WTC11 (cell line): ENCODE results near the gene LMTK2. TPM values are rescaled to one million over a fixed set of nuclear protein-coding genes. Genes with fewer than 3 reads are reported as not detected.

Experiments
- ATAC-seq: fragments of 200-7000 bp; cut with Tn5 transposase; 2 replicates; pipeline ENCODE4 v1.10.0; 2021; ENCODE audit warnings: mild to moderate bottlenecking, moderate library complexity
- CTCF ChIA-PET: fragments of 300-600 bp; sonication (Branson Sonifier 250); formaldehyde crosslinking; loops from one replicate; lab custom pipeline; 2021; ENCODE audit warnings: antibody characterized with exemption; lab: Charles Lee
- POLR2A ChIA-PET: fragments of 350-600 bp; sonication (Branson Sonifier 250); formaldehyde crosslinking; loops from one replicate; lab custom pipeline; 2021; ENCODE audit warnings: antibody characterized with exemption; lab: Charles Lee
- DNase-seq: peaks from one replicate; pipeline ENCODE4 v3.0.0; 2021; ENCODE audit warnings: low spot score
- H3K27ac Mint-ChIP-seq: 2 replicates; pipeline ENCODE4 v1.8.0; 2021; ENCODE audit warnings: mixed read lengths
- H3K27me3 Mint-ChIP-seq: 2 replicates; pipeline ENCODE4 v1.8.0; 2021; ENCODE audit warnings: low read depth, mild to moderate bottlenecking, moderate library complexity, mixed read lengths
- H3K36me3 Mint-ChIP-seq: 2 replicates; pipeline ENCODE4 v1.8.0; 2021; ENCODE audit warnings: mixed read lengths
- H3K4me1 Mint-ChIP-seq: 2 replicates; pipeline ENCODE4 v1.8.0; 2022; ENCODE audit warnings: mixed read lengths
- H3K4me3 Mint-ChIP-seq: 2 replicates; pipeline ENCODE4 v1.8.0; 2021; ENCODE audit warnings: mild to moderate bottlenecking, moderate library complexity, mixed read lengths
- H3K9me3 Mint-ChIP-seq: 2 replicates; pipeline ENCODE4 v1.8.0; 2021; ENCODE audit warnings: mixed read lengths
- ATF2 ChIP-seq: sonication (generic); formaldehyde crosslinking; IDR thresholded peaks from 2 replicates; pipeline ENCODE4 v1.8.1; 2022; ENCODE audit warnings: low read depth, missing genetic modification reagents, borderline replicate concordance
- E2F4 ChIP-seq: sonication (generic); formaldehyde crosslinking; IDR thresholded peaks from 2 replicates; pipeline ENCODE4 v1.8.1; 2022; ENCODE audit warnings: low read depth, mild to moderate bottlenecking, moderate library complexity, missing genetic modification reagents, borderline replicate concordance
- E2F5 ChIP-seq: sonication (generic); formaldehyde crosslinking; IDR thresholded peaks from 2 replicates; pipeline ENCODE4 v1.8.1; 2022; ENCODE audit warnings: mild to moderate bottlenecking, moderate library complexity, missing genetic modification reagents
- ELF4 ChIP-seq: sonication (generic); formaldehyde crosslinking; IDR thresholded peaks from 2 replicates; pipeline ENCODE4 v1.8.1; 2022; ENCODE audit warnings: low read depth, mild to moderate bottlenecking, moderate library complexity, missing genetic modification reagents
- FOXK1 ChIP-seq: sonication (generic); formaldehyde crosslinking; IDR thresholded peaks from 2 replicates; pipeline ENCODE4 v1.8.0; 2022; ENCODE audit warnings: mild to moderate bottlenecking, moderate library complexity, missing genetic modification reagents
- GTF2I ChIP-seq: fragments of 250-450 bp; sonication (Bioruptor Pico); conservative IDR thresholded peaks from 2 replicates; pipeline ENCODE4 v1.4.0; 2021; ENCODE audit warnings: mild to moderate bottlenecking
- JUN ChIP-seq: sonication (generic); formaldehyde crosslinking; IDR thresholded peaks from 2 replicates; pipeline ENCODE4 v1.8.0; 2023; ENCODE audit warnings: mild to moderate bottlenecking, missing genetic modification reagents
- PRDM15 ChIP-seq: sonication (generic); formaldehyde crosslinking; IDR thresholded peaks from 2 replicates; pipeline ENCODE4 v1.8.0; 2022; ENCODE audit warnings: missing genetic modification reagents
- ZNF121 ChIP-seq: sonication (generic); formaldehyde crosslinking; IDR thresholded peaks from 2 replicates; pipeline ENCODE4 v1.8.0; 2023; ENCODE audit warnings: missing genetic modification reagents
- ZNF219 ChIP-seq: sonication (generic); formaldehyde crosslinking; IDR thresholded peaks from 2 replicates; pipeline ENCODE4 v1.8.0; 2023; ENCODE audit warnings: missing genetic modification reagents, mild to moderate bottlenecking, borderline replicate concordance
- ZNF281 ChIP-seq: sonication (generic); formaldehyde crosslinking; IDR thresholded peaks from 2 replicates; pipeline ENCODE4 v1.8.0; 2023; ENCODE audit warnings: mild to moderate bottlenecking, missing genetic modification reagents
- ZNF317 ChIP-seq: sonication (generic); formaldehyde crosslinking; IDR thresholded peaks from 2 replicates; pipeline ENCODE4 v1.8.1; 2023; ENCODE audit warnings: low read depth, mild to moderate bottlenecking, moderate library complexity, missing genetic modification reagents, borderline replicate concordance
- ZNF425 ChIP-seq: fragments of 250-450 bp; sonication (Bioruptor Pico); conservative IDR thresholded peaks from 2 replicates; pipeline ENCODE4 v1.9.0; 2021; ENCODE audit warnings: mild to moderate bottlenecking
- total RNA-seq: library from RNA; stranded (reverse); gene quantifications from 3 replicates; pipeline ENCODE4 v1.2.3, GENCODE V29; 2021

The LMTK2 gene
- total RNA-seq, 1 experiment from 2014 or later: 24.3 TPM

- no peak for TF ChIP-seq PRDM15
- TF ChIP-seq ZNF121 (CRISPR knock-in tag): no peak
- no peak for TF ChIP-seq FOXK1 (CRISPR knock-in tag)
- TF ChIP-seq ATF2 (CRISPR knock-in tag): no peak
- TF ChIP-seq ZNF219 (CRISPR knock-in tag): no peak
- no peak for TF ChIP-seq E2F5
These were observed 15.1 kb upstream of the LMTK2 start (continued) for GRCh38 chr7:98091523-98091922.

GRCh38 chr7:98097042-98097645 is 9.5 kb upstream of the LMTK2 start:
- peaks cover 66% of the 10 kb centered on the region for H3K9me3 Mint-ChIP-seq

GRCh38 chr7:98100088-98100487 is 6.6 kb upstream of the LMTK2 start:
- ChIA-PET CTCF (no interaction called here), POLR2A (no interaction called here)
- 0 out of 2 replicates have a peak, but pooled peaks have one; percentile 51 for TF ChIP-seq GTF2I (CRISPR knock-in tag)
- no peak for TF ChIP-seq ZNF281
- H3K4me3 Mint-ChIP-seq: no peak overlapping the region
- peaks cover 65% of the 10 kb centered on the region for H3K9me3 Mint-ChIP-seq
- ATAC-seq (no peak), DNase-seq (no peak)
- H3K4me1 Mint-ChIP-seq: no peaks in the 10 kb centered on the region
- H3K27ac Mint-ChIP-seq: no peak overlapping the region
- H3K36me3 Mint-ChIP-seq: peaks cover 40% of the 10 kb centered on the region
- peaks cover 13% of the 10 kb centered on the region for H3K27me3 Mint-ChIP-seq

More at GRCh38 chr7:98097042-98097645, 9.5 kb upstream of the LMTK2 start:
- ATAC-seq (no peak), DNase-seq (no peak)
- TF ChIP-seq JUN (CRISPR knock-in tag): no peak
- TF ChIP-seq ZNF317 (CRISPR knock-in tag): peak; percentile 98
- no peak overlapping the region for H3K27ac Mint-ChIP-seq
- POLR2A ChIA-PET: interaction anchor here (0.6 kb wide), 1 partner anchor 785 kb away, joined by 3 read pairs; no protein-coding TSS in a partner anchor
- no peak overlapping the region for H3K4me3 Mint-ChIP-seq
- H3K36me3 Mint-ChIP-seq: peaks cover 40% of the 10 kb centered on the region
- CTCF ChIA-PET: interaction anchor here (1.0 to 1.4 kb wide), 3 partner anchors 9 to 76 kb away, joined by 3 to 4 read pairs (median 4); no protein-coding TSS in a partner anchor
- H3K27me3 Mint-ChIP-seq: peaks cover 13% of the 10 kb centered on the region
- H3K4me1 Mint-ChIP-seq: no peaks in the 10 kb centered on the region

- DNase-seq (no peak), ATAC-seq (no peak)
- Mint-ChIP-seq H3K4me1 (peaks cover 2% of the 10 kb centered on the region; the same call in 1 of the 2 replicates), H3K36me3 (peaks cover 36% of the 10 kb centered on the region), H3K27ac (no peak overlapping the region), H3K27me3 (peaks cover 13% of the 10 kb centered on the region), H3K4me3 (no peak overlapping the region), H3K9me3 (peaks cover 46% of the 10 kb centered on the region)
- ChIA-PET CTCF (no interaction called here), POLR2A (no interaction called here)
- no peak for TF ChIP-seq E2F4 (CRISPR knock-in tag)
- TF ChIP-seq ZNF281: no peak
- TF ChIP-seq ZNF425 (CRISPR knock-in tag): no peak
- TF ChIP-seq ELF4 (CRISPR knock-in tag): no peak
- TF ChIP-seq GTF2I (CRISPR knock-in tag): no peak
These were observed 4.5 kb upstream of the LMTK2 start for GRCh38 chr7:98102170-98102569.
